ENCODE results near the gene NF2. TPM values are rescaled to one million over a fixed set of nuclear protein-coding genes. Genes with fewer than 3 reads are reported as not detected.

Gene NF2
- total RNA-seq, 1 experiment from 2014 or later: 92.4 TPM

- no peak for DNase-seq (ENCODE audit: unreplicated experiment)
- no peaks in the 10 kb centered on the region for H3K27me3 Mint-ChIP-seq (ENCODE audit: insufficient read depth, unreplicated experiment)
- POLR2A ChIA-PET: interaction anchor here (0.7 kb wide), 1 partner anchor 687 kb away, joined by 3 read pairs; no protein-coding TSS in a partner anchor
- no peak overlapping the region for H3K27ac Mint-ChIP-seq (ENCODE audit: low read depth, unreplicated experiment)
- no peak overlapping the region for H3K4me3 Mint-ChIP-seq (ENCODE audit: unreplicated experiment)
- TF ChIP-seq CTCF (IDR thresholded peaks at IDR 0.05; ENCODE audit: unreplicated experiment): no peak
- H3K36me3 Mint-ChIP-seq (ENCODE audit: insufficient read depth, unreplicated experiment): peaks cover 47% of the 10 kb centered on the region
- no peaks in the 10 kb centered on the region for H3K9me3 Mint-ChIP-seq (ENCODE audit: unreplicated experiment)
- intact Hi-C loops (cut with micrococcal nuclease): no loop called here
- no TSS peak for BruUV-seq (replicated peaks)
- CTCF ChIA-PET: interaction anchor here (0.8 to 1.9 kb wide), 3 partner anchors 13 to 449 kb away, joined by 3 to 5 read pairs (median 3); no protein-coding TSS in a partner anchor
- H3K4me1 Mint-ChIP-seq (ENCODE audit: insufficient read depth, unreplicated experiment): no peaks in the 10 kb centered on the region
These were observed 35.7 kb downstream of the NF2 start for GRCh38 chr22:29639096-29639495.

GRCh38 chr22:29641042-29641699, 37.7 kb downstream of the NF2 start:
- CTCF ChIA-PET: no interaction called here
- H3K4me3 Mint-ChIP-seq (ENCODE audit: unreplicated experiment): no peak overlapping the region
- POLR2A ChIA-PET: no interaction called here
- H3K27ac Mint-ChIP-seq (ENCODE audit: low read depth, unreplicated experiment): no peak overlapping the region
- peaks cover 53% of the 10 kb centered on the region for H3K36me3 Mint-ChIP-seq (ENCODE audit: insufficient read depth, unreplicated experiment)
- H3K4me1 Mint-ChIP-seq (ENCODE audit: insufficient read depth, unreplicated experiment): no peaks in the 10 kb centered on the region
- no TSS peak for BruUV-seq (replicated peaks)
- H3K9me3 Mint-ChIP-seq (ENCODE audit: unreplicated experiment): no peaks in the 10 kb centered on the region
- TF ChIP-seq CTCF (IDR thresholded peaks at IDR 0.05; ENCODE audit: unreplicated experiment): no peak
- H3K27me3 Mint-ChIP-seq (ENCODE audit: insufficient read depth, unreplicated experiment): no peaks in the 10 kb centered on the region
- DNase-seq (ENCODE audit: unreplicated experiment): no peak
- intact Hi-C loops (cut with micrococcal nuclease): no loop called here

- H3K27ac Mint-ChIP-seq (ENCODE audit: low read depth, unreplicated experiment): no peak overlapping the region
- BruUV-seq (replicated peaks): no TSS peak
These were observed 38.4 kb downstream of the NF2 start for GRCh38 chr22:29641700-29642330.

More at GRCh38 chr22:29641700-29642330, 38.4 kb downstream of the NF2 start:
- intact Hi-C loops (cut with micrococcal nuclease): no loop called here
- CTCF ChIA-PET: no interaction called here
- POLR2A ChIA-PET: no interaction called here
- no peak for DNase-seq (ENCODE audit: unreplicated experiment)
- Mint-ChIP-seq H3K4me1 (ENCODE audit: insufficient read depth, unreplicated experiment) (no peaks in the 10 kb centered on the region), H3K27me3 (ENCODE audit: insufficient read depth, unreplicated experiment) (no peaks in the 10 kb centered on the region), H3K9me3 (ENCODE audit: unreplicated experiment) (no peaks in the 10 kb centered on the region), H3K36me3 (ENCODE audit: insufficient read depth, unreplicated experiment) (peaks cover 53% of the 10 kb centered on the region), H3K4me3 (ENCODE audit: unreplicated experiment) (no peak overlapping the region)
- TF ChIP-seq CTCF (IDR thresholded peaks at IDR 0.05; ENCODE audit: unreplicated experiment): no peak

All from MCF 10A (cell line).